Measurements from ENCODE around the gene HOXB2.

GRCh38 chr17:48541577-48542113 lies 3.3 kb downstream of the HOXB2 start:
- TF ChIP-seq CTCF (IDR thresholded peaks at IDR 0.05; ENCODE audit: low read depth, low read length, poor library complexity, severe bottlenecking): no peak
- TF ChIP-seq EZH2phosphoT487 (IDR thresholded peaks at IDR 0.05; ENCODE audit: borderline replicate concordance, low read length): no peak

All from DOHH2 (cell line).